Naive thymus-derived CD4-positive, alpha-beta T cell (primary cell): ENCODE data around the gene DCP2. TPM values are rescaled to one million over a fixed set of nuclear protein-coding genes. Genes with fewer than 3 reads are reported as not detected.

ENCODE experiments used
- ATAC-seq: fragments of 150-1000 bp; cut with Tn5 transposase; 2 replicates; pipeline ENCODE4 v1.10.0; 2021; ENCODE audit warnings: mild to moderate bottlenecking, moderate library complexity
- CTCF ChIA-PET: fragments of 350-600 bp; sonication (Branson Sonifier 250); formaldehyde crosslinking; loops from one replicate; lab custom pipeline; 2021; ENCODE audit warnings: antibody characterized with exemption; lab: Charles Lee
- POLR2A ChIA-PET: fragments of 350-600 bp; sonication (Branson Sonifier 250); formaldehyde crosslinking; loops from one replicate; lab custom pipeline; 2021; ENCODE audit warnings: antibody characterized with exemption, inconsistent platforms; lab: Charles Lee
- DNase-seq, 9 donors: peaks; one replicate each; pipeline versions ENCODE4 v3.0.0 to v3.0.0-alpha.2; 2020 to 2022; ENCODE audit warnings: mixed read lengths in 1 of 9
- H3K27ac ChIP-seq: one replicate; pipeline ENCODE4 v1.7.0; 2013; ENCODE audit warnings: mild to moderate bottlenecking, low read depth, low read length, moderate library complexity
- H3K27me3 ChIP-seq, 2 donors: one replicate each; pipeline ENCODE4 v1.7.0; 2013; ENCODE audit warnings: low read length in 2 of 2, mild to moderate bottlenecking in 2 of 2, moderate library complexity in 2 of 2; ENCODE audit not compliant: control insufficient read depth in 2 of 2, insufficient read depth in 2 of 2
- H3K36me3 ChIP-seq, 3 experiments: 1 replicate in 2 of 3; 2 replicates in 1 of 3; pipeline ENCODE4 v1.7.0; 2013; ENCODE audit warnings: low read length in 3 of 3, mild to moderate bottlenecking in 3 of 3, moderate library complexity in 1 of 3; ENCODE audit not compliant: insufficient read depth in 3 of 3, control insufficient read depth in 2 of 3
- H3K4me1 ChIP-seq, 2 donors: one replicate each; pipeline ENCODE4 v1.7.0; 2013; ENCODE audit warnings: low read length in 2 of 2, mild to moderate bottlenecking in 2 of 2, moderate library complexity in 1 of 2; ENCODE audit not compliant: control insufficient read depth in 2 of 2, insufficient read depth in 2 of 2
- H3K4me3 ChIP-seq: 2 replicates; pipeline ENCODE4 v1.7.0; 2013; ENCODE audit warnings: mild to moderate bottlenecking, low read length
- H3K9me3 ChIP-seq, 3 experiments: 1 replicate in 2 of 3; 2 replicates in 1 of 3; pipeline ENCODE4 v1.7.0; 2013; ENCODE audit warnings: low read length in 3 of 3; ENCODE audit not compliant: control insufficient read depth in 2 of 3
- H3K27ac Mint-ChIP-seq, 9 donors: one replicate each; pipeline ENCODE4 v1.8.0; 2020 to 2022; ENCODE audit warnings: mixed read lengths in 9 of 9, mild to moderate bottlenecking in 8 of 9, moderate library complexity in 5 of 9, inconsistent platforms in 2 of 9
- H3K27me3 Mint-ChIP-seq, 5 donors: one replicate each; pipeline ENCODE4 v1.8.0; 2021 to 2022; ENCODE audit warnings: mixed read lengths in 5 of 5, mild to moderate bottlenecking in 1 of 5
- H3K36me3 Mint-ChIP-seq, 5 donors: one replicate each; pipeline ENCODE4 v1.8.0; 2020 to 2022; ENCODE audit warnings: mixed read lengths in 5 of 5, mild to moderate bottlenecking in 3 of 5, inconsistent platforms in 1 of 5
- H3K4me1 Mint-ChIP-seq, 7 donors: one replicate each; pipeline ENCODE4 v1.8.0; 2020 to 2022; ENCODE audit warnings: mixed read lengths in 7 of 7, mild to moderate bottlenecking in 3 of 7, inconsistent platforms in 1 of 7
- H3K4me3 Mint-ChIP-seq, 10 donors: one replicate each; pipeline ENCODE4 v1.8.0; 2020 to 2022; ENCODE audit warnings: mild to moderate bottlenecking in 10 of 10, mixed read lengths in 10 of 10, moderate library complexity in 6 of 10, inconsistent platforms in 2 of 10
- H3K9me3 Mint-ChIP-seq, 11 donors: one replicate each; pipeline ENCODE4 v1.8.0; 2020 to 2022; ENCODE audit warnings: mixed read lengths in 11 of 11, mild to moderate bottlenecking in 4 of 11, inconsistent platforms in 1 of 11, moderate library complexity in 1 of 11
- intact Hi-C, 2 donors: fragments of 100-400 bp; cut with micrococcal nuclease; formaldehyde crosslinking; loops; one replicate each; pipeline ENCODE4 v1.15.1; 2023
- polyA plus RNA-seq, 2 donors: library from polyadenylated mRNA; unstranded; fragments of 300-500 nt; fragmentation: Illumina TruSeq; gene quantifications; one replicate each; pipeline ENCODE4 v1.2.3, GENCODE V29; 2021
- total RNA-seq, 6 experiments: library from RNA in 5 of 6; stranded (reverse) in 5 of 6; gene quantifications; 1 replicate in 5 of 6; 2 replicates in 1 of 6; pipeline ENCODE4 v1.2.3 and lab custom pipeline; 2021 to 2026

The DCP2 gene
- total and polyA plus RNA-seq, 7 experiments from 2014 or later = 50.7 to 101 (median 65.0) TPM

DNA sequence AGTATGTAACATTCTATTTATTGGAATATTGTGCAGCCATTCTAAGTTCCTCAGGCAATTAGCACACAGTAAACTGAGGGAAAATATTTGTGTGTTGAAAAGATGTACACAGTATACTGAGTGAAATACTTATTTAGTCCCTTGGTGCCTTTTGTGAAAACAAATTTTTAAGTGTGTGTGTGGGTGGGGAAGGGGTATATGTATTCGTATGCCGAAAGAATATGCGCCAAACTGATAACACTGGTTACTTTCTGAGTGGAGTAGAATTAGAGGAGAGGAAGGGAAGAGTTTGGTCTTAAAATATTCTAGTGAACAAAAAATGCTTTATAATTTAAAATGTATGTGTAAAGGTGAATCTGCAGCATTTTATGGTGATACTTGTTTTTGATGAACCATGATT is 3.1 kb downstream of the DCP2 start:
- no peaks in the 10 kb centered on the region for H3K27me3 Mint-ChIP-seq
- H3K4me1 ChIP-seq = peaks cover 7 to 30% of the 10 kb centered on the region in 2 donors

DNA sequence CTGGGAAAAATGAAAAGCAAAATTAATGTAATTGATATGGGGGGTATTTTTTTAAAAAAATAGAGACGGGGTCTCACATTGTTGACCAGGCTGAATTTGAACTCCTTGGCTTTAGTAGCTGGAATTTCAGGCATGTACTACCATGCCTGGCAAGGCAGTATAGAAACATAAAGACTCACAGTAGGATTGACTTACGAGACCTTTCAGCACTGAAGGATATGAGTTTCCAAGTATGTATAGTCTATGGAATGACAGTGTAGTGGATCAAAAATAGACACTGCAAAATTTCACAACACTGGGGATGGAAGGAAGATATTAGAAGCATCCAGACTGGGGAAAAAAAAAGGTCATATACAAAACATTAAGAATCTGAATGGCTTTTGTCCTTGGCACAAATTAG is 6.8 kb downstream of the DCP2 start:
- peaks cover 0 to 30% (median 22%) of the 10 kb centered on the region in 5 donors for H3K36me3 Mint-ChIP-seq
- H3K4me3 ChIP-seq = no peak overlapping the region
- no peaks in the 10 kb centered on the region for H3K9me3 Mint-ChIP-seq
- no peak for ATAC-seq
- H3K27ac Mint-ChIP-seq = peak overlapping the region in 6 of 9 donors; percentile 0 to 52 (median 36)
- H3K36me3 ChIP-seq = peaks cover 0 to 9% (median 0%) of the 10 kb centered on the region in 3 experiments
- peak overlapping the region in 1 of 10 donors; percentile 26 for H3K4me3 Mint-ChIP-seq
- DNase-seq = no peak
- H3K27me3 ChIP-seq = no peaks in the 10 kb centered on the region
- intact Hi-C loops = no loop called here
- peaks cover 3 to 19% of the 10 kb centered on the region in 2 donors for H3K4me1 ChIP-seq
- ChIA-PET POLR2A (no interaction called here), CTCF (no interaction called here)
- H3K27ac ChIP-seq = no peak overlapping the region
- no peaks in the 10 kb centered on the region for H3K9me3 ChIP-seq
- no peaks in the 10 kb centered on the region for H3K27me3 Mint-ChIP-seq
- H3K4me1 Mint-ChIP-seq = peaks cover 46 to 85% (median 76%) of the 10 kb centered on the region in 7 donors

More for the DNA sequence above, 3.1 kb downstream of the DCP2 start:
- intact Hi-C loops = loop anchor here (5.0 kb wide), 5 partner anchors 102 to 1467 kb away; partner anchors contain the start of genes EPB41L4A (in 1 of the 2), NREP (in 1 of the 2), STARD4 (in 1 of the 2) and YTHDC2 (in 1 of the 2)
- Mint-ChIP-seq H3K9me3 (no peaks in the 10 kb centered on the region), H3K4me1 (peaks cover 51 to 85% (median 79%) of the 10 kb centered on the region in 7 donors), H3K27ac (peak overlapping the region; percentile 61 to 98 (median 75)), H3K4me3 (peak overlapping the region; percentile 70 to 99 (median 85)), H3K36me3 (peaks cover 0 to 27% (median 22%) of the 10 kb centered on the region in 5 donors)
- ATAC-seq (no peak), DNase-seq (no peak)
- POLR2A ChIA-PET = interaction anchor here (1.4 to 1.7 kb wide), 2 partner anchors 10 to 272 kb away, joined by 4 to 10 read pairs; no protein-coding TSS in a partner anchor
- Histone ChIP-seq H3K4me3 (no peak overlapping the region), H3K9me3 (no peaks in the 10 kb centered on the region), H3K36me3 (peaks cover 0 to 8% (median 0%) of the 10 kb centered on the region in 3 experiments), H3K27ac (no peak overlapping the region), H3K27me3 (no peaks in the 10 kb centered on the region)
- CTCF ChIA-PET = interaction anchor here (0.8 kb wide), 1 partner anchor 17 kb away, joined by 3 read pairs; no protein-coding TSS in a partner anchor

GRCh38 chr5:112986224-112986623 is 9.6 kb downstream of the DCP2 start:
- Mint-ChIP-seq H3K36me3 (peaks cover 0 to 44% (median 26%) of the 10 kb centered on the region in 5 donors), H3K27me3 (no peaks in the 10 kb centered on the region), H3K27ac (no peak overlapping the region), H3K9me3 (no peaks in the 10 kb centered on the region), H3K4me1 (peaks cover 35 to 83% (median 75%) of the 10 kb centered on the region in 7 donors), H3K4me3 (no peak overlapping the region)
- no peaks in the 10 kb centered on the region for H3K27me3 ChIP-seq
- intact Hi-C loops = no loop called here
- H3K36me3 ChIP-seq = peaks cover 0 to 9% (median 0%) of the 10 kb centered on the region in 3 experiments
- H3K4me3 ChIP-seq = no peak overlapping the region
- ATAC-seq (no peak), DNase-seq (no peak)
- CTCF ChIA-PET = interaction anchor here (0.6 kb wide), 1 partner anchor 16 kb away, joined by 3 read pairs; no protein-coding TSS in a partner anchor
- no peak overlapping the region for H3K27ac ChIP-seq
- POLR2A ChIA-PET = interaction anchor here (0.6 to 2.2 kb wide), 2 partner anchors 10 to 264 kb away, joined by 3 to 7 read pairs; partner anchors contain the start of gene DCP2
- peaks cover 0 to 13% of the 10 kb centered on the region in 2 donors for H3K4me1 ChIP-seq
- no peaks in the 10 kb centered on the region for H3K9me3 ChIP-seq

DNA sequence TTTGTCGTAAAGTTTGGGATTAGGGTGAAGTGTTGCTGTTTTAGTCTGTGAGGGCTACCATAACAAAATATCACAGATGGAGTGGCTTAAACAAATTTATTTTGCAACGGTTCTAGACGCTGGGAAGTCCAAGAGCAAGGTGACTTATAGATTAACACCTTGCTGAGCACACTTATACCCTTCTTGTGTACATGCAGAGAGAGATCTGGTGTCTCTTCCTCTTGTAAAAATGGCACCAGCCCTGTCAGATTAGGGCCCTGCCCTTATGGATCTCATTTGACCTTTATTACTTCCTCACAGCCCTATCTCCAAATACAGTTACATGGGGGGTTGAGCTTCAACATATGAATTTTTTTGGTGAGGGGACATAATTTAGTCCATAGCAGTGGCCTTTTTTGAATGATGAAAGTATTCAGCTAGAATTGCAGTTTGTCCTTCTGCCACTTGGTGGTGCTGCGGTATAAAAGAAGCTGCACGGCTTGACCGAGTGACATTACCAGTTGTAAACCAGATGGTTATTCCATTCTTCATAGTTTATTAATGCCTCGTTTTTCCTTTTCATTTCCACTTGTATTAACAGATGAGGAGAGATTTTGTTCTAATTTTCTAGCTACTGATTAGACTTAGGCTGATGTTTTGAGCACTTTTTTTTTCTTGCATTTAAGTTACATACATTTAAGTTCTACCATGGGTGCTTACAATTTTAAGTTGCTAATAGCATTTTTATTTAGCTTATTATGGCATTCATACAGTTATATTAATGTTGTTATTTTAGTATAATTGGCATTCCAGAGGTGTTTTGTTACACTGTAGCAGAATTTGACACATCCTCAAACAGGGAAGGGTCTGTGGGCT is 19.4 kb downstream of the DCP2 start:
- POLR2A ChIA-PET = interaction anchor here (0.9 to 1.7 kb wide), 5 partner anchors 12 to 518 kb away, joined by 3 to 7 read pairs (median 4); partner anchors contain the start of genes DCP2 and YTHDC2
- peaks cover 9 to 42% (median 36%) of the 10 kb centered on the region in 7 donors for H3K4me1 Mint-ChIP-seq

GRCh38 chr5:112996830-112997374 is 20.3 kb downstream of the DCP2 start:
- no peaks in the 10 kb centered on the region for H3K9me3 Mint-ChIP-seq
- no peak for DNase-seq
- H3K36me3 Mint-ChIP-seq = peaks cover 3 to 27% (median 23%) of the 10 kb centered on the region in 5 donors
- Histone ChIP-seq H3K4me1 (peaks cover 0 to 7% of the 10 kb centered on the region in 2 donors), H3K4me3 (no peak overlapping the region), H3K27ac (no peak overlapping the region), H3K27me3 (no peaks in the 10 kb centered on the region), H3K9me3 (no peaks in the 10 kb centered on the region), H3K36me3 (peaks cover under 1 to 24% (median 14%) of the 10 kb centered on the region in 3 experiments)
- ChIA-PET CTCF (interaction anchor here (0.6 to 4.2 kb wide), 30 partner anchors 9 to 608 kb away, joined by 3 to 49 read pairs (median 4); partner anchors contain the start of genes DCP2 and MCC), POLR2A (interaction anchor here (1.2 to 1.7 kb wide), 3 partner anchors 21 to 338 kb away, joined by 3 to 7 read pairs (median 5); partner anchors contain the start of gene DCP2)
- H3K27me3 Mint-ChIP-seq = no peaks in the 10 kb centered on the region
- intact Hi-C loops = loop anchor here (1.0 to 5.0 kb wide), 12 partner anchors 24 to 609 kb away; partner anchors contain the start of gene YTHDC2 (in 1 of the 2)
- H3K4me3 Mint-ChIP-seq = no peak overlapping the region
- peaks cover 7 to 37% (median 28%) of the 10 kb centered on the region in 7 donors for H3K4me1 Mint-ChIP-seq
- ATAC-seq = no peak
- peak overlapping the region in 1 of 9 donors; percentile 31 for H3K27ac Mint-ChIP-seq

More for the DNA sequence above, 19.4 kb downstream of the DCP2 start:
- Mint-ChIP-seq H3K27me3 (no peaks in the 10 kb centered on the region), H3K36me3 (peaks cover 0 to 24% (median 19%) of the 10 kb centered on the region in 5 donors), H3K9me3 (no peaks in the 10 kb centered on the region), H3K27ac (peak overlapping the region in 4 of 9 donors; percentile 29 to 62 (median 48)), H3K4me3 (peak overlapping the region in 3 of 10 donors; percentile 2 to 38 (median 24))
- ATAC-seq = peak; percentile 90
- intact Hi-C loops = loop anchor here (1.0 to 5.0 kb wide), 12 partner anchors 25 to 610 kb away; partner anchors contain the start of gene YTHDC2 (in 1 of the 2)
- H3K36me3 ChIP-seq = peaks cover 0 to 16% (median 6%) of the 10 kb centered on the region in 3 experiments
- H3K4me3 ChIP-seq = no peak overlapping the region
- peaks cover 0 to 7% of the 10 kb centered on the region in 2 donors for H3K4me1 ChIP-seq
- no peaks in the 10 kb centered on the region for H3K27me3 ChIP-seq
- CTCF ChIA-PET = interaction anchor here (0.6 to 4.2 kb wide), 41 partner anchors 9 to 616 kb away, joined by 3 to 49 read pairs (median 4); partner anchors contain the start of genes DCP2 and MCC
- no peak overlapping the region for H3K27ac ChIP-seq
- H3K9me3 ChIP-seq = no peaks in the 10 kb centered on the region
- peak; percentile 47 to 77 (median 66) for DNase-seq
